Ovary (tissue), 9 donors: ENCODE data around the gene KIF13A. TPM values are rescaled to one million over a fixed set of nuclear protein-coding genes. Genes with fewer than 3 reads are reported as not detected.
"Not testable (repeated sequence)": the region's sequence is repeated elsewhere in the genome, so short reads cannot be mapped to it uniquely, and the experiment has no call there.

Source experiments
- DNase-seq, 5 donors: peaks; one replicate each; pipeline ENCODE4 v3.0.0-alpha.2; 2019 to 2020
- H3K27ac ChIP-seq, 2 donors: fragments of 200-600 bp; one replicate each; pipeline versions ENCODE4 v1.5.1 to v1.8.0; 2019 to 2022
- H3K27me3 ChIP-seq: fragments of 200-600 bp; one replicate; pipeline ENCODE4 v1.8.0; 2022
- H3K36me3 ChIP-seq: fragments of 200-600 bp; sonication (generic); one replicate; pipeline ENCODE4 v1.5.1; 2019
- H3K4me1 ChIP-seq: one replicate; pipeline ENCODE4 v1.8.1; 2013; ENCODE audit warnings: mild to moderate bottlenecking, moderate library complexity; ENCODE audit not compliant: insufficient read depth
- H3K4me3 ChIP-seq: fragments of 200-600 bp; sonication (generic); one replicate; pipeline ENCODE4 v1.5.1; 2017
- H3K9me3 ChIP-seq, 2 donors: fragments of 200-600 bp in 1 of 2; sonication (generic) in 1 of 2; one replicate each; pipeline versions ENCODE4 v1.5.1 to v1.8.1; 2013 to 2019; ENCODE audit warnings: mild to moderate bottlenecking in 1 of 2, moderate library complexity in 1 of 2
- EP300 ChIP-seq: sonication (generic); formaldehyde crosslinking; IDR thresholded peaks from one replicate; pipeline ENCODE4 v1.6.1; 2017; ENCODE audit warnings: antibody characterized with exemption
- POLR2A ChIP-seq: fragments of 450-650 bp; IDR thresholded peaks from one replicate; pipeline ENCODE4 v1.6.1; 2017; ENCODE audit warnings: antibody characterized with exemption, mild to moderate bottlenecking, moderate library complexity
- WGBS, 3 donors: extraction: QIAGEN DNeasy Blood & Tissue Kit in 1 of 3; methylation state at CpG; one replicate each; pipeline versions ENCODE4 v1.1.5 to v1.1.7; 2013 to 2017; 5-methylcytosine and 5-hydroxymethylcytosine counted together
- intact Hi-C, 4 donors: fragments of 100-400 bp; cut with DNase I; formaldehyde crosslinking; loops; one replicate each; pipeline versions ENCODE4 v1.11.0 to v1.15.1; 2022 to 2023
- polyA plus RNA-seq, 2 donors: library from polyadenylated mRNA; stranded (reverse); fragments of 200-250 nt in 1 of 2; fragments of 350-450 nt in 1 of 2; fragmentation: Illumina TruSeq in 1 of 2; extraction: RNeasy Lipid Tissue Mini Kit (QIAGEN cat#74804) in 1 of 2; gene quantifications; one replicate each; pipeline ENCODE4 v1.2.3, GENCODE V29; 2013 to 2014
- total RNA-seq, 7 donors: library from RNA; depleted of rRNA in 2 of 7; stranded (reverse); fragments of >200 nt in 2 of 7; fragmentation: NEBNext Ultra II Directional in 3 of 7; extraction: Animal tissue kit (Norgen Biotek cat#: 25700) in 3 of 7; gene quantifications; one replicate each; pipeline versions ENCODE4 v1.1.0 to v1.2.4, GENCODE V29; 2016 to 2023
- TF ChIP-seq, protein P1 (sequence below), 3 donors: fragments of 450-650 bp in 2 of 3; fragments of 200-600 bp in 1 of 3; IDR thresholded peaks; one replicate each; pipeline versions ENCODE4 v1.5.1 to v1.8.0; 2016 to 2022; ENCODE audit warnings: antibody characterized with exemption in 3 of 3, mild to moderate bottlenecking in 1 of 3
- donor health status: DM: no; HTN: no; CAD: no; lungs with moderate emphysema.
- donor health status: DM: no; HTN: no; CAD: no.
- donor health status: Bipolar disorder and iron deficiency.
- donor health status: DM: yes; HTN: yes; CAD: no.
- donor health status: DM: no; HTN: no; CAD: no.
- donor health status: DM: yes; HTN: yes; CAD: no.

KIF13A gene
- total and polyA plus RNA-seq, 9 donors: 18.4 to 44.4 (median 38.0) TPM

GRCh38 chr6:18019539-18020534 lies 32.4 kb upstream of the KIF13A start:
- intact Hi-C loops: no loop called here
- Histone ChIP-seq H3K27me3 (no peaks in the 10 kb centered on the region), H3K4me3 (no peak overlapping the region), H3K4me1 (peaks cover 2% of the 10 kb centered on the region), H3K27ac (no peak overlapping the region), H3K9me3 (no peaks in the 10 kb centered on the region), H3K36me3 (no peaks in the 10 kb centered on the region)
- no peak for TF ChIP-seq EP300
- TF ChIP-seq POLR2A: no peak
- TF ChIP-seq, protein P1, sequence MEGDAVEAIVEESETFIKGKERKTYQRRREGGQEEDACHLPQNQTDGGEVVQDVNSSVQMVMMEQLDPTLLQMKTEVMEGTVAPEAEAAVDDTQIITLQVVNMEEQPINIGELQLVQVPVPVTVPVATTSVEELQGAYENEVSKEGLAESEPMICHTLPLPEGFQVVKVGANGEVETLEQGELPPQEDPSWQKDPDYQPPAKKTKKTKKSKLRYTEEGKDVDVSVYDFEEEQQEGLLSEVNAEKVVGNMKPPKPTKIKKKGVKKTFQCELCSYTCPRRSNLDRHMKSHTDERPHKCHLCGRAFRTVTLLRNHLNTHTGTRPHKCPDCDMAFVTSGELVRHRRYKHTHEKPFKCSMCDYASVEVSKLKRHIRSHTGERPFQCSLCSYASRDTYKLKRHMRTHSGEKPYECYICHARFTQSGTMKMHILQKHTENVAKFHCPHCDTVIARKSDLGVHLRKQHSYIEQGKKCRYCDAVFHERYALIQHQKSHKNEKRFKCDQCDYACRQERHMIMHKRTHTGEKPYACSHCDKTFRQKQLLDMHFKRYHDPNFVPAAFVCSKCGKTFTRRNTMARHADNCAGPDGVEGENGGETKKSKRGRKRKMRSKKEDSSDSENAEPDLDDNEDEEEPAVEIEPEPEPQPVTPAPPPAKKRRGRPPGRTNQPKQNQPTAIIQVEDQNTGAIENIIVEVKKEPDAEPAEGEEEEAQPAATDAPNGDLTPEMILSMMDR (IDR thresholded peaks at IDR 0.05): no peak
- DNase-seq: no peak
- 62 to 79% (median 72%) methylated on average over 74 to 75 of the region's 75 CpGs for WGBS, 3 donors

DNA sequence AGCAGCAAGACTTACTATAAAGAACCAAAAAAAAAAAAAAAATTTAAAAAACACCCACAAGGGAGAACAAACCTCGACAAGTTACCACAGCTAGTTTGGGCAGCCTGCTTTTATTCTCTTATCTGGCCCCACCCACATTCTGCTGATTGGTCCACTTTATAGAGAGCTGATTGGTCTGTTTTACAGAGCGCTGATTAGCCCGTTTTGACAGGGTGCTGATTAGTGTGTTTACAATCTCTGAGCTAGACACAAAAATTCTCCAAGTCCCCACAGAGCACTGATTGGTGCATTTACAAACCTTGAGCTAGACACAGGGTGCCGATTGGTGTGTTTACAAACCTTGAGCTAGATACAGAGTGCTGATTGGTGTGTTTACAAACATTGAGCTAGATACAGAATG lies 31.7 kb upstream of the KIF13A start:
- intact Hi-C loops, H3K4me3 ChIP-seq: not testable (repeated sequence)

GRCh38 chr6:18016698-18017097 lies 29.3 kb upstream of the KIF13A start:
- no peaks in the 10 kb centered on the region for H3K36me3 ChIP-seq
- TF ChIP-seq EP300: no peak
- TF ChIP-seq POLR2A: no peak
- TF ChIP-seq, protein P1 (IDR thresholded peaks at IDR 0.05): no peak
- no peak overlapping the region for H3K4me3 ChIP-seq
- intact Hi-C loops: no loop called here
- H3K27ac ChIP-seq: no peak overlapping the region
- 53 to 63% (median 54%) methylated on average over 5 of the region's 5 CpGs for WGBS, 3 donors
- H3K27me3 ChIP-seq: no peaks in the 10 kb centered on the region
- no peaks in the 10 kb centered on the region for H3K9me3 ChIP-seq
- no peak for DNase-seq
- H3K4me1 ChIP-seq: no peaks in the 10 kb centered on the region

More for the DNA sequence above, 31.7 kb upstream of the KIF13A start:
- DNase-seq, H3K36me3 ChIP-seq, H3K27me3 ChIP-seq, H3K27ac ChIP-seq, H3K9me3 ChIP-seq, H3K4me1 ChIP-seq: not testable (repeated sequence)
- 63 to 78% (median 70%) methylated on average over 4 of the region's 4 CpGs for WGBS, 3 donors

DNA sequence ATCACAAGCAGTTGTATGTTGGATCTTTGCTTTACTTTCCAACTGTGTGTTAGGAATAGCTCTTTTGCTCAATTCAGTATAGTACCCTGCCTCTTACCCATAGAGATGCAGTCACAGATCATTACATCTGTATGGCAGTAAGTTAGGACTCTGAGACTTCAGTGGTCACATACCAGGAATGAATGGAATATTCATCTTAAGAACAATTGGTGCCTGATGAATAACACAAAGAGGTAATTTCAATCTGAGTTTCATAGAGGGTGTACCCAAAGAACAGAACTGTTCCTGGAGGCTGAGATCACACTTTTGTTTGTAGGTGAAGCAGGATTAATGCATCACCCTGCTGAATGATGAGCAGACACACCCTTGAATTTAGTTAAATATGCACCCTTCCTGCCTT lies 28.7 kb upstream of the KIF13A start:
- Histone ChIP-seq H3K4me3 (no peak overlapping the region), H3K27me3 (no peaks in the 10 kb centered on the region), H3K4me1 (no peaks in the 10 kb centered on the region), H3K9me3 (no peaks in the 10 kb centered on the region), H3K27ac (no peak overlapping the region), H3K36me3 (no peaks in the 10 kb centered on the region)
- DNase-seq: no peak
- TF ChIP-seq POLR2A (no peak), EP300 (no peak)
- TF ChIP-seq, protein P1 (IDR thresholded peaks at IDR 0.05): no peak
- intact Hi-C loops: no loop called here

GRCh38 chr6:18011287-18011686 lies 23.9 kb upstream of the KIF13A start:
- Histone ChIP-seq H3K36me3 (no peaks in the 10 kb centered on the region), H3K27ac (no peak overlapping the region), H3K27me3 (no peaks in the 10 kb centered on the region), H3K4me1 (no peaks in the 10 kb centered on the region), H3K9me3 (no peaks in the 10 kb centered on the region), H3K4me3 (no peak overlapping the region)
- TF ChIP-seq POLR2A (no peak), EP300 (no peak)
- TF ChIP-seq, protein P1 (IDR thresholded peaks at IDR 0.05): no peak
- no peak for DNase-seq
- intact Hi-C loops: no loop called here
- WGBS, 3 donors: 91 to 97% (median 97%) methylated on average over 30 of the region's 30 CpGs

DNA sequence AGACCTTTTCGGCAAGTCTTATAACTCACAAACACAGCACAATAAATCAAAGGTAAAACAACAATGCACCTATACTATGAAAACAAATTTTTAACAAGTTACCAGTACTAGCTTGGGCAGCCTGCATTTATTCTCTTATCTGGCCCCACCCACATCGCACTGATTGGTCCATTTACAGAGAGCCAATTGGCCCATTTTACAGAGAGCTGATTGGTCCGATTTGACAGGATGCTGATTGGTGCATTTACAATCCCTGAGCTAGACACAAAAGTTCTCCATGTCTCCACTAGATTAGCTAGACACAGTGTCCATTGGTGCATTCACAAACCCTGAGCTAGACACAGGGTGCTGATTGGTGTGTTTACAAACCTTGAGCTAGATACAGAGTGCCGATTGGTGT lies 23.1 kb upstream of the KIF13A start:
- H3K4me1 ChIP-seq, H3K27ac ChIP-seq, H3K4me3 ChIP-seq, DNase-seq, H3K36me3 ChIP-seq, H3K9me3 ChIP-seq, H3K27me3 ChIP-seq, intact Hi-C loops: not testable (repeated sequence)
- 94 to 97% (median 96%) methylated on average over 4 of the region's 4 CpGs for WGBS, 3 donors
